ENCODE data around the gene KCNQ1OT1.

The KCNQ1OT1 gene

GRCh38 chr11:2586087-2586792 lies 113.6 kb downstream of the KCNQ1OT1 start:
- DNase-seq (ENCODE audit: insufficient read length, low spot score) (no peak), FAIRE-seq (no peak)

- DNase-seq (ENCODE audit: insufficient read length, low spot score) (no peak), FAIRE-seq (no peak)
Measured at GRCh38 chr11:2585566-2586086, 114.2 kb downstream of the KCNQ1OT1 start.

GRCh38 chr11:2584812-2585565 lies 114.8 kb downstream of the KCNQ1OT1 start:
- DNase-seq (ENCODE audit: insufficient read length, low spot score) (no peak), FAIRE-seq (no peak)

- no peak for DNase-seq (ENCODE audit: insufficient read length, low spot score)
- peak; percentile 97 for FAIRE-seq
Measured at GRCh38 chr11:2584434-2584811, 115.4 kb downstream of the KCNQ1OT1 start.

GRCh38 chr11:2583605-2583958 lies 116.2 kb downstream of the KCNQ1OT1 start:
- no peak for FAIRE-seq
- DNase-seq (ENCODE audit: insufficient read length, low spot score), result no peak

- FAIRE-seq (no peak), DNase-seq (ENCODE audit: insufficient read length, low spot score) (no peak)
Measured at GRCh38 chr11:2582946-2583604, 116.7 kb downstream of the KCNQ1OT1 start.

GRCh38 chr11:2582351-2582945 lies 117.3 kb downstream of the KCNQ1OT1 start:
- FAIRE-seq, result no peak
- no peak for DNase-seq (ENCODE audit: insufficient read length, low spot score)

- DNase-seq (ENCODE audit: insufficient read length, low spot score) (no peak), FAIRE-seq (no peak)
Measured at GRCh38 chr11:2581931-2582350, 117.9 kb downstream of the KCNQ1OT1 start.

GRCh38 chr11:2581151-2581930 lies 118.5 kb downstream of the KCNQ1OT1 start:
- FAIRE-seq, result no peak
- no peak for DNase-seq (ENCODE audit: insufficient read length, low spot score)

- DNase-seq (ENCODE audit: insufficient read length, low spot score) (no peak), FAIRE-seq (no peak)
Measured at GRCh38 chr11:2580571-2581001, 119.2 kb downstream of the KCNQ1OT1 start.

GRCh38 chr11:2580061-2580421 lies 119.8 kb downstream of the KCNQ1OT1 start:
- FAIRE-seq, result no peak

GRCh38 chr11:2579315-2580060 lies 120.3 kb downstream of the KCNQ1OT1 start:
- DNase-seq (ENCODE audit: insufficient read length, low spot score) (no peak), FAIRE-seq (no peak)

More at GRCh38 chr11:2580061-2580421, 119.8 kb downstream of the KCNQ1OT1 start:
- no peak for DNase-seq (ENCODE audit: insufficient read length, low spot score)

- no peak for FAIRE-seq
Measured at GRCh38 chr11:2578929-2579270, 120.9 kb downstream of the KCNQ1OT1 start.

GRCh38 chr11:2577991-2578928 lies 121.5 kb downstream of the KCNQ1OT1 start:
- DNase-seq (ENCODE audit: insufficient read length, low spot score) (no peak), FAIRE-seq (no peak)

More at GRCh38 chr11:2578929-2579270, 120.9 kb downstream of the KCNQ1OT1 start:
- no peak for DNase-seq (ENCODE audit: insufficient read length, low spot score)

- no peak for FAIRE-seq
- DNase-seq (ENCODE audit: insufficient read length, low spot score), result no peak
Measured at GRCh38 chr11:2577031-2577990, 122.5 kb downstream of the KCNQ1OT1 start.

GRCh38 chr11:2576549-2576948 lies 123.2 kb downstream of the KCNQ1OT1 start:
- FAIRE-seq (no peak), DNase-seq (ENCODE audit: insufficient read length, low spot score) (no peak)

GRCh38 chr11:2576111-2576510 lies 123.7 kb downstream of the KCNQ1OT1 start:
- FAIRE-seq, result no peak
- DNase-seq (ENCODE audit: insufficient read length, low spot score), result no peak

Measured in HTR-8/SVneo (cell line).